RPMI8226 (cell line): ENCODE data around the gene NUAK1.

Source experiments
- DNase-seq: peaks from one replicate; pipeline ENCODE4 v3.0.0-alpha.2; 2015

Gene NUAK1

GRCh38 chr12:106138633-106139421 is at the start of gene NUAK1:
NUAK1 (minus strand) TSS chr12:106138954; CDS start chr12:106138653, 301 bp downstream.
- peak; percentile 78 for DNase-seq

- no peak for DNase-seq
Measured at GRCh38 chr12:106188256-106188655, 49.5 kb upstream of the NUAK1 start.

GRCh38 chr12:106187842-106188241 is 49.1 kb upstream of the NUAK1 start:
- DNase-seq, result no peak

- DNase-seq, result no peak
Measured at GRCh38 chr12:106187155-106187789, 48.5 kb upstream of the NUAK1 start.

- no peak for DNase-seq
Measured at GRCh38 chr12:106183735-106184134, 45.0 kb upstream of the NUAK1 start.

GRCh38 chr12:106181401-106182114 is 42.8 kb upstream of the NUAK1 start:
- DNase-seq, result no peak

GRCh38 chr12:106179086-106179485 is 40.3 kb upstream of the NUAK1 start:
- DNase-seq, result no peak

- no peak for DNase-seq
Measured at GRCh38 chr12:106178562-106178961, 39.8 kb upstream of the NUAK1 start.

GRCh38 chr12:106176560-106176959 is 37.8 kb upstream of the NUAK1 start:
- DNase-seq, result no peak

- no peak for DNase-seq
Measured at GRCh38 chr12:106174876-106175275, 36.1 kb upstream of the NUAK1 start.

- DNase-seq, result no peak
Measured at GRCh38 chr12:106173442-106173841, 34.7 kb upstream of the NUAK1 start.

GRCh38 chr12:106171117-106171750 is 32.5 kb upstream of the NUAK1 start:
- no peak for DNase-seq

- peak; percentile 65 for DNase-seq
Measured at GRCh38 chr12:106170285-106170684, 31.5 kb upstream of the NUAK1 start.

GRCh38 chr12:106163712-106164111 is 25.0 kb upstream of the NUAK1 start:
- no peak for DNase-seq

- no peak for DNase-seq
Measured at GRCh38 chr12:106161491-106161890, 22.7 kb upstream of the NUAK1 start.

GRCh38 chr12:106160915-106161314 is 22.2 kb upstream of the NUAK1 start:
- no peak for DNase-seq

- no peak for DNase-seq
Measured at GRCh38 chr12:106157802-106158201, 19.0 kb upstream of the NUAK1 start.

GRCh38 chr12:106154751-106155273 is 16.1 kb upstream of the NUAK1 start:
- DNase-seq, result no peak

GRCh38 chr12:106152334-106152733 is 13.6 kb upstream of the NUAK1 start:
- DNase-seq, result no peak

- no peak for DNase-seq
Measured at GRCh38 chr12:106150555-106150954, 11.8 kb upstream of the NUAK1 start.

- peak; percentile 58 for DNase-seq
Measured at GRCh38 chr12:106149096-106149784, 10.5 kb upstream of the NUAK1 start.

GRCh38 chr12:106147956-106148355 is 9.2 kb upstream of the NUAK1 start:
- no peak for DNase-seq
